DMS53 treated with DMSO at 0.1 percent for 48 hours (cell line): ENCODE results near the gene TXNDC11.
A peak's percentile ranks its signal among the peaks of the same experiment; 100 is the strongest.

Experiments used
- DNase-seq: peaks from one replicate; lab custom pipeline; 2025; ENCODE audit not compliant: unreplicated experiment; lab: John Stamatoyannopoulos, UW

TXNDC11 gene

DNA sequence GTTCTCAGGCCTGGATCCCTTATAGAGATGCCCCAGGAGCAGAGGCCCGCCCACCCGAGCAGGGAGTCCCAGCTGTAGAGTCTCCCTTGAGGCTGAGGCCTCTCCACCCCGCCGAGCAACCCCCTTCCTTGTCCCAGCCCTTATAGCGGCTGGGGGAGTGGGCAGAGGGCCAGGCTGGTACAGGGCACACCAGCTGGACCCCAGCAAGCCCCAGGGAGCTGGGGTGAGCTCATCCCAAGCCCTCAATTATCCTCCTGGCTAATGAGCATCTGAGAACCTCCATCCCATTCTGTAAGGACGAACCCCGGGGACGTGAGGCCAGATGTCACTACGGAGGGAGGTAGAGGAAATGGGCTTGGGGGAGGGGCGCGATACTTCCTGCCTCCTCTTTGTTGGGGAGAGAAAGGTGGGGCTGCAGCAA, 77.6 kb downstream of the TXNDC11 start:
- DNase-seq, result no peak

DNA sequence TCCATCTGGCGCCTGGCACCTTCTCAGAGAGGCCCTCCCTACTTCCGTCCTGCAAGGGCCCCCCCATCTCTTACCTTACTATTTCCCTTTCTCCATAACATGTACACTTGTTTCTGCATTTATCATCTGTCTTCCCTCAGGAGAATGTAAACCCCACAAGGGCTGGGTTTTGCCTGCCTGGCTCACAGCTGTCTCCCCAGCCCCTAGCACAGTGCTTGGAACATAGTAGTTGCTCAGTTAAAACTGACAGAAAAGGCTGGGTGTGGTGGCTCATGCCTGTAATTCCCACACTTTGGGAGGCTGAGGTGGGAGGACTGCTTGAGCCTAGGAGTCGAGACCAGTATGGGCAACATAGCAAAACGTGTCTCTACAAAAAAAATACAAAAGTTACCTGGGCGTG, 80.1 kb downstream of the TXNDC11 start:
- DNase-seq, result no peak

DNA sequence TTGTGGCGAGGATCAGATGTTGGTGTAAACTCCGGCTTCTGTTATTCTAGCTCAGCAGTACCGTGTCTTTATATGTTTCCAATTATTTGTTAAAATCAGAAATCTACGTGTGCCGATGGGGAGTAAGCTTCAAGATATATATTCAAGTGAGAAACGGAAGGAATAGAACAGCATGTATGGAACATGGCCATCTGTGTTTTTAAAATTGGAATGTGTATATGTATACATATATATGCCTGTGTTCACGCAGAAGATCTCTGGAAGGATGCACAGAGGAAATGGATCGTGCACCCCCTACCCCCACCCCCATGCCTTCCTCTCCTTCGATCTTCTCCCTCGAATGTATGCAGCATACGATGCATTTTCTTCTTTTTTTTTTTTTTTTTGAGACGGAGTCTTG, 82.1 kb downstream of the TXNDC11 start:
- DNase-seq, result no peak

DNA sequence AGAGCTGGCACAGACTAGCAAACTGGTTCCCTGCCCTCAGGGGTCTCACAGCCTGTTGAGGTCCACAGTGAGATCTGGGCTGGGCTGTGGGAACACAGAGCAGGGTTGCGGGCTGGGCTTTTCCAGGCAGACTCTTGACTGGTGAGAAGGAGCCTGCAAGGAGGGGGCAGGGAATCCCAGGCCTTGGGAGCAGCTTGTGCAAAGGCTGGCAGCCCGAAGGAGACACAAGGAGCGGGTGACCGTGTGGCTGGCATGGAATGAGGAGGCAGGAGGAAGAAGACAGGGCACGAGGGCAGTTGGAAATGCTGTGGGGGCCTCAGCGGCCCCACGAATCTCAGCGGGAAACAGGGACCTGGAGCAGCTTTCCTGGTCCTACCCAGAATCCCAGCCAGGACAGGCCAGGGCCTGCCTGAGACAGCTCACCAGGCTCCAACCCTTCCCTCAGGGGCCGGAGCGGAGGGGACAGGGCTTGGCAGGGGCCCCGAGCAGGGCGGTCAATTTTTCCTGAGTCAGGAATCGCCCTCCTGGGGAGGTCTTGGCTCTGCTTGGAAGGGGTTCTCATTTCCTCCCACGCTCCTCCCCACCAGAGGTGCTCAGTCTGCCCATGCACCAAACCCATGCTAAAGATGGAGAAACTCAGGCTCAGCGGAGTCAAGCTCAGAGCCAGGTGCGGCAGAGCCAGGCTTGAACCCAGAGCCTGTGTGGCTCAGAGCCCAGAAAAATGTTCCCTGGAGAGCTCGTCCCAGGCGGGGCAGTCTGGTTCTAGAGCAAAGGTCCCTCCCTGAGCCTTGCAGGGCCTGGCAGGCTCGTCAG, 83.6 kb downstream of the TXNDC11 start:
- no peak for DNase-seq

DNA sequence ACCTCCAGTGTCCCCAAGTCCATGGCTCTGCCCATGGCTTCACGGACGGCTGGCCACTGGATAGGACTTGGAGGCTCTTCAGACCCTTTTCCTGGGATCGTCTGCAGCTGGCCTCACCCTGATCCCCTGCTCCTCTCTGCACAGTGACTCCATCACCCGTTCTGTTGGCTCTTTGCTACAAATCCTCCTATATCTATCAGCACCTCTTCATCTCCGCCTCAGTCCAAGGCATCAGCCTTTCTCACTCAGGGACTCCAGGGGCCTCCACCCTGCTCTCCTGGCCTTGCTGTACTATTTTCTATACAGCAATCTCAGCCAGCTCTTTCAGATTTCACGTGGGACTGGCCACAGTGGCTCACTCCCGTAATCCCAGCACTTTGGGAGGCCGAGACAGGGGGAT, 85.1 kb downstream of the TXNDC11 start:
- no peak for DNase-seq

DNA sequence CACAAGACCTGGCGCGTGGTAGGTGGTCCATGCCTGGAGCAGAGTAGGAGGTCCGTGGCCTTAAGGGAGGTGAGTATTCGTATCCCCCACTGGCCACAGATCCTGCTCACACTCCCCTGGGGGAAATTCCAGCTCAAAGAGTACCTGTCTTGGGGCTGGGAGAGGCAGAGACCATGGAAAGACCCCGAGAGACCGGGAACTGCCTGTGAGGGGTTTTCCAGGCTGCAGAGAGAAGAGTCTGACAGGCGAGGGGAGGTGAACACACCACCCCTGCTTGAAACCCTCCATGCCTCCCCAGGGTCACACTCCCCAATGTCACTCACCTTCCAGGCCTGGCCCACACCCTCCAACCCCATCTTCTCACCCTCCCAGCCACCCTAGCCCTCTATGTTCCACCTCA, 87.0 kb downstream of the TXNDC11 start:
- DNase-seq, result no peak

DNA sequence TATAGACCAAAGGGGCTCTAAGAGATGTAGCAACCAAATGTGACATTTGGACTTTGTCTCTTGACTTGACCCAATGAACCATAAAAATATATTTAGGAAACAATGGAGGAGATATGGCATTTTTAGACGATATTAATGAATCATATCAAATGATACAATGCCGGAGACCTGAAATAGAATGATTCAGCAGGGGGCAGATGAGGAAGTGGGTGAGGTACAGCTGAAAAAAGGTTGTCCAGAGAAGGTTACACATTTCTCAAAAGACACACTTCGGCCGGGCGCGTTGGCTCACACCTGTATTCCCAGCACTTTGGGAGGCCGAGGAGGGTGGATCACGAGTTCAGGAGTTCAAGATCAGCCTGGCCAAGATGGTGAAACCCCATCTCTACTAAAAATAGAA, 90.9 kb downstream of the TXNDC11 start:
- no peak for DNase-seq

DNA sequence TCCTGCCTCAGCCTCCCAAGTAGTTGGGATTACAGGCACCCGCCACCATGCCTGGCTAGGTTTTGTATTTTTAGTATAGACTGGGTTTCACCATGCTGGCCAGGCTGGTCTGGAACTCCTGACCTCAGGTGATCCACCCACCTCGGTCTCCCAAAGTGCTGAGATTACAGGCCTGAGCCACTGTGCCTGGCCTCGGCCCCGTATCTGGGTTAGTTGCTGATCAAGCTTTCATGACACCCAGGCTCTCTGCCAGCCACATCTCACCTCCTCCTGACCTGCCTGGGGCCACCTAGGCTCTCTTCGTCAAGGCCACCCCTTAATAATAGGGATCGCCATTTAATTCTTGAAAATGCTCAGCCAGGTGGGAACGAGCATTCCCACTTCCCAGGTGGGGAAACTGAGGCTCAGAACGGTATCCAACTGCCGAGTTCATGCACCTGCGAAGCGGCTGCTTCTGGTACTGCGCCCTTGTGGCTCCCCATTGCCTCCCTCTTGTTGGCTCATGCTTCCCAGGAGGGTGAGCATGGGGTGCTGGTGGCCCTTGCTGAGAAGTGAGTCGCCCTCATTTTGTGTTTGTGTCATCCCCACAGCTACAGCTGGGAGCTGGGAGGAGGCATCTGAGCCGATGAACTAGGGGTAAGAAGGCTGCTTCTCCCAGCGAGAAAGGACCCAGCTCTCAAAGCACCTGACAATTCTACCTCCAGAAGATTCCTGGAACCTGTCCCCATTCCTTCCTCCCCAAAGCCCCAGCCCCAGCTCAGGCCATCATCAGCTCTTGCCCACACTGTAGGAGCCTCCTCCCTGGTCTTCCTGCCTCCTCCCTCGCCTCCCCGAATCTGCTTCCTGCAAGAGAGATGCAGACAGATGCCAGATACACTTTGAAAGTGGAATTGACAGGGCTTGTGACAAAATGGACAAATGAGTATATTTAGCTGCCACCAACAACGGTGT, 91.7 kb downstream of the TXNDC11 start:
- DNase-seq, result no peak

DNA sequence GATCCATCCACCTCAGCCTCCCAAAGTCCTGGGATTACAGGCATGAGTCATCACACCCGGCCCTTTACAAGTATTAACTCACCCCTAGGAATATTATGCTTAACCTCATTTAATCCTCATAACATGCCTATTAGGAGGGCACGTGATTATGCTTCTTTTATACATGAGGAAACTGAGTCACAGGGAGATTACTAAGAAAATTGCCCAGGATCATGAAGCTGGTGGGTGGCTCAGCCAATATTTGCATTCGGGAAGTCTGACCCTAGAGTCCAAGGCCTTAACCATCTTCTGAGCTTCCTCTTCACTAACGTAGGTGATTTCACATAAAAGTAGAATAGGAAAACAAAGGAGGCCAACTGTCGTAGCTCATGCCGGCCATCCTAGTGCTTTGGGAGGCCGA, 93.4 kb downstream of the TXNDC11 start:
- DNase-seq, result no peak

DNA sequence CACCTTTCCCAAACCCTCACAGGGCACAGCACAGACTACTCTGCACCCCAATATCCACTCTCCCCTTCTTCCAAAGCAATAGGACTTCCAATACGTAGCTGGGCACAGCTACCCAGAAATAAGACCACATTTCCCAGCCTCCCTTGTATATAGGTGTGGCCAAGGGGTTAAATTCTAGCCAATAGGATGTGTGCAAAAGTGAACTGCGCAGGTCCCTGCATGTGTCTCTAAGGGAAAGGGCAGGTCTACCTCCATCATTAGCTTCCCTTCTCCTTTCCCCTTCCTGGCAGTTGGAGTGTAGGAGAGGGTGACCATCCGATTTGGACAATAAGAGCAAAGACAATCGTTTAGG, 99.9 kb downstream of the TXNDC11 start:
- no peak for DNase-seq

DNA sequence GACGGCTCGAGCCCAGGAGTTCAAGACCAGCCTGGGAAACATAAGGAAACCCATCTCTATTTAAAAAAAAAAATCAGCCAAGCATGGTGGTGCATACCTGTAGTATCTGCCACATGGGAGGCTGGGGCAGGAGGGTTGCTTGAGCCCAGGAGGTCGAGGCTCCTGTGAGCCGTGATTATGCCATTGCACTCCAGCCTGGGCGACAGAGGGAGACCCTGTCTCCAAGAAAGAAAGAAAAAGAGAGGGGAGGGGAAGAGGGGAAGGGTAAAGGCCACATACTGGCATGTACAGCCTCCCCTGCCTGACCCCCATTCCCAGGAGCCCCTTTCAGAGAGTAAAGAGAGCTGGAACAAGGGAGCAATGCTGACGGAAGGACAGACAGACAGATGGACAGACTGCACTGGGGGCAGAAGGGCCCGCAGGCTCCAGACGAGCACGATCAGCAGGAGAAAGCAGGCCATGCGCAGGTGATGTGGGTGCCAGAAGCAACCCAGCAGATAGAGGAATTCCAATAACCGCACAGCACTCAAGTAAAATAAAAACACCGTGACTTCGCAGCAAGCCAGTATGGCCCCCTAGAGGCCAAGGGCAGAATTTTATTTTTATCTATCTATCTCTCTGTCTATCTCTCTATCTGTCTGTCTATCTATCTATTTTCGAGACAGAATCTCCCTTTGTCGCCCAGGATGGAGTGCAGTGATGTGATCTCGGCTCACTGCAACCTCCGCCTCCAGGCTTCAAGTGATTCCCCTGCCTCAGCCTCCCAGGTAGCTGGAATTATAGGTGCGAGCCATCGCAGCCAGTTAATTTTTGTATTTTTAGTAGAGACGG, 101.5 kb downstream of the TXNDC11 start:
- DNase-seq, result peak; percentile 67

DNA sequence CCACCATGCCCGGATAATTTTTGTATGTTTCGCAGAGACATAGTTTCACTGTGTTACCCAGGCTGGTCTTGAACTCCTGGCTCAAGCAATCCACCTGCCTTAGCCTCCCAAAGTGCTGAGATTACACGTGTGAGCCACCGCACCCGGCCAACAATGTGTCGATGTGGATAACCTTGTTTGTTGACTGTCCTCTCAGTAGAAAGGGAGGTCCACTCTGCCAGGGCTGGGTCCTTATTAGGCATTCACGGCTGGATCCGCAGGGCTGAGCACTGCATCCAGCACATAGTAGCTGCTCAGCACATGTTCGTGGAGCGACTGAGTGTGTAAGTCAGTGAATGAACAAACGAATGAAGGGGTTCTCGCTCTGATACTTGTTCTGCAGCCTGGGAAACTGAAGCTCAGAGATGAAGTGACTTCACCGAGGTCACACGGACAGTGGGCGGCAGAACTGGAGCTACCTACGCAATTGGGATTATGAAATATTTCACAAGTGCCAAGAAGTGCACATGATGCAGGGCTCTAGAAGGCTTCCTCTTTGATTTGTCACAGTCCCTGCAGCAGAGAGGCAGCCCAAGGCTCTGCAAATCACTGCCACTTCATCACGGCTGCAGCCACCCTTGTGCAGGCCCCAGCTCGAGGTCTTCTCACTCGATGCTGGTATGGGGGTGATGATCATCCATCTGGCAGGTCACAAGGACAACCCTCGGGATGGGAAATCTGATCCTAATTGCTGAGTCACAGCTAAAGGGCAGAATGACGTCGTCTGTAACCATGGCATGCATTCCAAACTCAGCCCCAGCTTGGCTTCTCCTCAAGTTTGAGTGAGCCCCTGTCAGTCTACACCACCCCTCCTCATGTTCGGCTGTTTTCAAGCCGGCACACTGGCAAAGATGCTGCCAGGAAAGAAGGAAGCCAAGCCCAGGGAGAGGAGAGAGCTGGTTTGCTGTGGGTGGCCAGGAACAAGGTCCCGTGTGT, 102.4 kb downstream of the TXNDC11 start:
- DNase-seq, result peak; percentile 55

DNA sequence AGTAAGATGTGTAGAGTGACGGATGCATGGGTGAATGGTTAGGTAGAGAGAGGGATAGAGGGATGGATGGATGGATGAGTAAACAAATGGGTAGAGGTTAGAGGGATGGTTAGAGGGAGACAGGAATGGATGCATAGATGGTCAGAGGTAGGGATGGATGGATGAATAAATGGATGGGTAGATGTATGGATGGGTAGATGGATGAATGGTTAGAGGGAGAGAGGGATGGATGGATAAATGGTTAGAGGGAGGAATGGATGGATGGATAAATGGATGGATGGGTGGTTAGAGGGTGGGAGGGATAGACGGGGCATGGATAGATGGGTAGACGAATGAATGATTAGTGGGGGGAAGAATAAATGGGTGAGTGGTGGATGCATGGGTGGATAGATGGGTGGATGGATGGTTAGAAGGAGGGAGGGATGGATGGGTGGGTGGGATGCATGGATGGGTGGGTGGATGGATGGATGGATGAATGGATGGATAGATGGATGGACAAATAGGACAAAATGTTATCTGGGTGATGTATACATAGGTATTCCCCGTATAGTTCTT, 103.6 kb downstream of the TXNDC11 start:
- no peak for DNase-seq

DNA sequence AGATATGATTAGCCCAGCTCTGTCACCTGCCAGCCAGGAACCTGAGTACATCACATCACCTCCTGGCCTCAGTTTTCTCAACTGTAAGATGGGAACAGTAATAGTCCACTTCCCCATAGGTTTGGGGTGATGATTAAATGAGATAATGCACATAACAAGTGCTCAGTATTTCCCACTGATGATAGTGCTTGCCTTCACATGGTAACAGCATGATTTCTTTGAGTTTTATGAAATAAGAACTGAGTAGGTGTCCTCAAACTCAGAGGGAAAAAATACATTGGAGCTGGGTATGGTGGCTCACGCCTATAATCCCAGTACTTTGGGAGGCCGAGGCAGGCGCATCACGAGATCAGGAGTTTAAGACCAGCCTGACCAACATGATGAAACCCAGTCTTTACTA, 104.5 kb downstream of the TXNDC11 start:
- no peak for DNase-seq

DNA sequence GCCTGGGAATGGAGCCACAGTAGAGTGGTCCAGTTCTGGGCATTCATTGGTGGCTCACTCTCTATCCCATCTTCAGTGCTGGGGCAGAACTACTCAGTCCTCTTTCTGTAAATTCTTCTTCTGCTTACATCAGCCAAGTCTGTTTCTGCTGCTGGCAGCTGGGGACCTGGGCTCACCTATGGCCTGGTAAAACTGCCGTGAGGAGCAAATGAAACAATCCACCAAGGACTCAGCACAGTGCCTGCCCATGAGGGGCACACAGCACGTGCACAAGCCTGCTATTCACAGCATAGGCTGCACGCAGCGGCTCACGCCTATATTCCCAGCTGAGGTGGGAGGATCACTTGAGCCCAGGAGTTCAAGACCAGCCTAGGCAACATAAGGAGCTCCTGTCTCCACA, 105.3 kb downstream of the TXNDC11 start:
- no peak for DNase-seq

DNA sequence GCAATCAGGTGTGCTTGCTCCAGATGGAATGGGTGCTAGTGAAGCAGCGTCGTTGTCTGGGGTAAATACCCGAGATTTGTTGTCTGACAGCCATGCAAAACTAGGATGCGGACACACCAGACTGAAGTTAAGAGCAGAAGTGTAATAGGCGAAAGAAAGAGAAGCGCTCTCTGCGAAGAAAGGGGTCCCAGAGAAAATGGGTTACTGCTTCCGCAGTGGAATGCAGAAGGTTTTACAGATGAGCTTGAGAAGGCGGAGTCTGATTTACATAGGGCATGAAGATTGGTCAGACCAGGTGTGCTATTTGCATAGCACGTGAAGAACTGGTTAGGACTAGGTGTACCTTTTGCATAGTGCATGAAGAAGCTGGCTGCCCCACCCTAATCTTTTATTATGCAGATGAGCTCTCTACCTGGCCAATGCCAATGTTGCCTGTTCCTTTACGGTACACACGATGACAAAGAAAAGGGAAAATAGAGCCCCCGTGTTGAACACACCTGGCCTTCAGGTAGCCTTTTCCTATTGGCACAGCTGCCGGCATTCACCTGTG, 106.4 kb downstream of the TXNDC11 start:
- DNase-seq, result peak; percentile 93

DNA sequence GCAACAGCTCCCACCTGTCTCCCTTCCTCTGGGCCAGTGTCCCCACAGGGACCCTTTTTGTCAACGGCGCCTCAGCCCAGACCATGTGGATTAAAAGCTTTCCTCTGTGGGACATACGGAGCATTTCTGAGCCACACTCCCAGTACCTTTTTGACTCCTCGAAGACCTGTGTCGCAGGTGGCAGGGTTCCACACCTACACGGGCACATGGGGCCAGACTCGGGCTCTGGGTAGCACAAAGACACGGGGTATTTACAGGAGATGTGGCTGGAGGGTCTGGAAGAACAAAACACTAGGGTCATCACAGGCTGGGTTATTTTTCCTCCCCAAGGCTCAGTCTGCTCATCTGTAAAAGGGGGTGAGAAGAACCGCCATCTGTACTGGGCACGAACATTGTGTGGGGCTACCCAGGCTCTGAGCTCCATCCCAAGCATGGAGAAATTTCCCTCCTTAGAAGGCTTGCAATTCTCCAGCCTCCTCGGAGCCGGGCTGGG, 106.9 kb downstream of the TXNDC11 start:
- no peak for DNase-seq

DNA sequence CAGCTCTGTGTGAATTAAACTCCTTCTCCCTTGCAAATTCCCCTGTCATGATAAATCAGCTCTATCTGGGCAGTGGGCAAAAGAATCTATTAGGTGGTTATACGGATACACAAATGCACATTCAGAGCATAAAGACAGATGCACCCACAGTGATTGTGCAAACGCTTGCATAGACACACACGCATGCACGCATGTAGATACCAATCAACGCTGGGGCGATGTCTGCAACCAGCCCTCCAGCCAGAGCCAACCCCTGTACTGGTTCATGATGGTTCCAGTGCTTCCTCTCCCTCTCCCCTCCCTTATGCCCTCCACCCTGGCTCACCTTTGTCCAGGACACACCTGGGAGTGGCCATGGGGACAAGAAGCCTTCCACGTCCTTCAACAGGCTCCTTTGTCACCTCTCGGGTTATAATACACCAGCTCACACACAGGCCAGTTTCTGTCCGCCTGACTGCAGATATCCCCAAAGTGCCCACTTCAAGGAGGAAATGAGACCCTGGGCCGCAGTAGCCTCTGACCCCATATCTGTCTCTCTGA, 107.5 kb downstream of the TXNDC11 start:
- DNase-seq, result no peak

DNA sequence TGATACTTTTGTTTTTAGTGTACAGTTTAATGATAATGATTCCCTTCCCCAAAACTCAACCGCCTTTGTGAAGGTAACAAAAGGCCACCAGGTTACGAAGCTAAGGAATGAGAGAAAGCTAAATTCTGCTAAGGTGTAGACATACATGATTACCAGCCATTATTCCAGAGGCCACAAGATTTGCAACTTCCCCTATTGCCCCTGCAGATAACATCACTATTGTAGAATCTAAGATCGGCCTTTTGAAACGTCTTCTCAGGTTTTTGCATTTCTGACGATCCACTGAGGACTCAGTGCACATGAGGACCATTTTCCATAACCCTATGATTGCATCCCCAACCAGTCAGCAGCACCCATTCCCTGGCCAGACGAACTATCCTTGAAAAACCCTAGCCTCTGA, 108.3 kb downstream of the TXNDC11 start:
- DNase-seq, result no peak
